ENCODE results near the gene PRSS27. TPM values are rescaled to one million over a fixed set of nuclear protein-coding genes. Genes with fewer than 3 reads are reported as not detected.

The PRSS27 gene
- total and polyA plus RNA-seq, 2 of the 8 experiments (the other 6 are each of a cell fraction or from before 2014, with no cell fraction given), result 1.3 to 7.5 TPM

DNA sequence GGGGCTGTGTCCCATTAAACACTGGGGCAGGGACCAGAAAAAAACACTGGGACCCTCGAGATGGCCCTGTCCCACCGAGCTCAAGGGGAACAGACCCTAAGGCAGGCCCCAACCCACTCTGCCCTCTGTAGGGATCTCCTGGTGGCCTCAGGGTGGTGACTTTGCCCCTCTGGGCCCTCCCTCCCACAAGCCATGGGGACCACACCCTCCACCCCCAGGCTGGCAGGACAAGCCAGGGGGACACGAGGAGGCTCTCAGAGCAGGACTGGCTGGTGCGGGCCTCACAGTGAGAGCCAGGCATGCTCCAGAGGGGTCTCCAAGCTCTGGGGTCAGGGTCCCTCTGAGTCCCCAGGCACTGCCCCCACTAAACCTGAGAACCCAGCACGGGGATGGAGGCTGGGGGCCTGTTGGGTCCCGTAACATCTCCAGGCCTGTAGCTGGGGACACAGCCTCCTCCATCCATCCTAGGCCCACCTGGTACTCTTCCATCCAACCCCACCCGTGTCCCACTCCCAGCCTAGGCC lies 17.9 kb upstream of the PRSS27 start (continued):
- TF ChIP-seq CHD7 (IDR thresholded peaks at IDR 0.05; ENCODE audit: insufficient replicate concordance, low read length), result no peak
- TF ChIP-seq, protein P1, sequence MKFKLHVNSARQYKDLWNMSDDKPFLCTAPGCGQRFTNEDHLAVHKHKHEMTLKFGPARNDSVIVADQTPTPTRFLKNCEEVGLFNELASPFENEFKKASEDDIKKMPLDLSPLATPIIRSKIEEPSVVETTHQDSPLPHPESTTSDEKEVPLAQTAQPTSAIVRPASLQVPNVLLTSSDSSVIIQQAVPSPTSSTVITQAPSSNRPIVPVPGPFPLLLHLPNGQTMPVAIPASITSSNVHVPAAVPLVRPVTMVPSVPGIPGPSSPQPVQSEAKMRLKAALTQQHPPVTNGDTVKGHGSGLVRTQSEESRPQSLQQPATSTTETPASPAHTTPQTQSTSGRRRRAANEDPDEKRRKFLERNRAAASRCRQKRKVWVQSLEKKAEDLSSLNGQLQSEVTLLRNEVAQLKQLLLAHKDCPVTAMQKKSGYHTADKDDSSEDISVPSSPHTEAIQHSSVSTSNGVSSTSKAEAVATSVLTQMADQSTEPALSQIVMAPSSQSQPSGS (IDR thresholded peaks at IDR 0.05; ENCODE audit: low read length), result no peak
- TF ChIP-seq MAFK (IDR thresholded peaks at IDR 0.05; ENCODE audit: low read depth, low read length), result no peak
- no peak for TF ChIP-seq CHD2 (IDR thresholded peaks at IDR 0.05; ENCODE audit: low read length)
- no peak for TF ChIP-seq ZNF274 (IDR thresholded peaks at IDR 0.05; ENCODE audit: borderline replicate concordance, extremely low read depth, low read length)
- TF ChIP-seq POLR2A (IDR thresholded peaks at IDR 0.05; ENCODE audit: control extremely low read depth in 1 of 2, low read depth in 2 of 2, low read length in 2 of 2), result no peak
- no peak for TF ChIP-seq HDAC2 (IDR thresholded peaks at IDR 0.05; ENCODE audit: borderline replicate concordance in 1 of 2, low read depth in 2 of 2, low read length in 2 of 2)
- TF ChIP-seq EZH2 (IDR thresholded peaks at IDR 0.05; ENCODE audit: low read depth, low read length, severe bottlenecking), result no peak
- TF ChIP-seq SP2 (IDR thresholded peaks at IDR 0.05; ENCODE audit: low read length), result no peak
- TF ChIP-seq EGR1 (IDR thresholded peaks at IDR 0.05; ENCODE audit: borderline replicate concordance, low read depth, low read length), result no peak
